ENCODE results near the gene CTNNA1. TPM values are rescaled to one million over a fixed set of nuclear protein-coding genes. Genes with fewer than 3 reads are reported as not detected.

CTNNA1 gene
- total and polyA plus RNA-seq, 9 of the 15 experiments (the other 6 are each of a cell fraction or from before 2014, with no cell fraction given) = 29.6 to 117 (median 89.1) TPM

- Histone ChIP-seq H3K9me3 (replicated peaks; ENCODE audit: control insufficient read depth, insufficient read depth, low read depth, low read length) (no peaks in the 10 kb centered on the region), H3K27ac (ENCODE audit: extremely low read depth, low read depth, low read length) (no peak overlapping the region), H3K36me3 (ENCODE audit: control insufficient read depth, insufficient read depth, low read length) (peaks cover 4% of the 10 kb centered on the region; the same call in 1 of the 3 replicates), H3K27me3 (ENCODE audit: control insufficient read depth in 2 of 2, insufficient read depth in 2 of 2, low read length in 2 of 2) (no peaks in the 10 kb centered on the region), H3K9me1 (ENCODE audit: control insufficient read depth, insufficient read depth, low read length) (peaks cover 2% of the 10 kb centered on the region), H3K79me2 (ENCODE audit: control insufficient read depth, insufficient read depth, low read length) (no peaks in the 10 kb centered on the region), H2AFZ (ENCODE audit: low read depth, low read length) (no peak overlapping the region), H3K4me3 (no peak overlapping the region), H4K20me1 (replicated peaks; ENCODE audit: control insufficient read depth, insufficient read depth, low read length) (0 out of 2 replicates have a peak, but pooled peaks cover 7% of the 10 kb centered on the region), H3K4me2 (ENCODE audit: insufficient read depth, low read length) (no peak overlapping the region), H3K9ac (ENCODE audit: insufficient read depth in 1 of 2, low read depth in 2 of 2, low read length in 2 of 2) (no peak overlapping the region), H3K4me1 (replicated peaks in 1 of 2; ENCODE audit: control insufficient read depth in 2 of 2, insufficient read depth in 2 of 2, low read length in 2 of 2) (peaks cover 0 to 13% of the 10 kb centered on the region in 2 experiments; a peak in 1 of 5 replicates)
- 68% methylated on average over 2 of the region's 2 CpGs for WGBS (ENCODE audit: insufficient coverage, low coverage, missing lambda C conversion rate)
- DNase-seq (ENCODE audit: extremely low read depth in 1 of 4, low spot score in 3 of 4) = no peak
- in situ Hi-C loops (cut with MboI) (no loop called here), intact Hi-C loops (cut with micrococcal nuclease) (no loop called here)
- BruUV-seq (replicated peaks) = no TSS peak
- ChIA-PET POLR2A (interaction anchor here (1.1 kb wide), 1 partner anchor 14 kb away, joined by 3 read pairs; no protein-coding TSS in a partner anchor), CTCF (ENCODE audit: low intra/inter-chr PET ratio) (no interaction called here)
- ATAC-seq = no peak
- TF ChIP-seq ZNF316 (IDR thresholded peaks at IDR 0.05) (no peak), SPI1 (IDR thresholded peaks at IDR 0.05; ENCODE audit: borderline replicate concordance, low read depth, low read length) (0 out of 2 replicates have a peak, but pooled peaks have one; percentile 1)
- no peak for FAIRE-seq
Measured at GRCh38 chr5:138942066-138942465, 188.8 kb downstream of the CTNNA1 start.

GRCh38 chr5:138942861-138943260 lies 189.6 kb downstream of the CTNNA1 start:
- 0 out of 2 replicates have a peak, but pooled peaks cover 5% of the 10 kb centered on the region for H4K20me1 ChIP-seq (replicated peaks; ENCODE audit: control insufficient read depth, insufficient read depth, low read length)
- peaks cover 4% of the 10 kb centered on the region; the same call in 1 of the 3 replicates for H3K36me3 ChIP-seq (ENCODE audit: control insufficient read depth, insufficient read depth, low read length)
- intact Hi-C loops (cut with micrococcal nuclease) = no loop called here
- H3K9me3 ChIP-seq (replicated peaks; ENCODE audit: control insufficient read depth, insufficient read depth, low read depth, low read length) = no peaks in the 10 kb centered on the region
- peak overlapping the region in 1 of 2 experiments; percentile 36; a peak in 1 of 4 replicates for H3K9ac ChIP-seq (ENCODE audit: insufficient read depth in 1 of 2, low read depth in 2 of 2, low read length in 2 of 2)
- no peaks in the 10 kb centered on the region for H3K27me3 ChIP-seq (ENCODE audit: control insufficient read depth in 2 of 2, insufficient read depth in 2 of 2, low read length in 2 of 2)
- no peak overlapping the region for H3K4me2 ChIP-seq (ENCODE audit: insufficient read depth, low read length)
- no peak overlapping the region for H2AFZ ChIP-seq (ENCODE audit: low read depth, low read length)
- POLR2A ChIA-PET = interaction anchor here (1.0 to 1.1 kb wide), 2 partner anchors 10 to 13 kb away, joined by 3 to 4 read pairs; no protein-coding TSS in a partner anchor
- CTCF ChIA-PET (ENCODE audit: low intra/inter-chr PET ratio) = no interaction called here
- WGBS (ENCODE audit: insufficient coverage, low coverage, missing lambda C conversion rate) = 38% methylated on average over 3 of the region's 3 CpGs
- H3K27ac ChIP-seq (ENCODE audit: extremely low read depth, low read depth, low read length) = no peak overlapping the region
- no peaks in the 10 kb centered on the region for H3K79me2 ChIP-seq (ENCODE audit: control insufficient read depth, insufficient read depth, low read length)
- peaks cover 0 to 11% of the 10 kb centered on the region in 2 experiments; a peak in 1 of 5 replicates for H3K4me1 ChIP-seq (replicated peaks in 1 of 2; ENCODE audit: control insufficient read depth in 2 of 2, insufficient read depth in 2 of 2, low read length in 2 of 2)
- DNase-seq (ENCODE audit: extremely low read depth in 1 of 4, low spot score in 3 of 4) (no peak), FAIRE-seq (no peak), ATAC-seq (peak; percentile 31; the same call in 2 of the 3 replicates)
- H3K4me3 ChIP-seq = no peak overlapping the region
- BruUV-seq (replicated peaks) = no TSS peak
- H3K9me1 ChIP-seq (ENCODE audit: control insufficient read depth, insufficient read depth, low read length) = peaks cover 2% of the 10 kb centered on the region
- in situ Hi-C loops (cut with MboI) = no loop called here
- TF ChIP-seq RCOR1 (IDR thresholded peaks at IDR 0.05; ENCODE audit: borderline replicate concordance in 1 of 2, low read depth in 2 of 2, low read length in 2 of 2) = no peak
- no peak for TF ChIP-seq CCNT2 (IDR thresholded peaks at IDR 0.05; ENCODE audit: borderline replicate concordance, extremely low read depth, insufficient read length, low read depth, low read length)
- TF ChIP-seq TFAP4 (CRISPR knock-in tag; IDR thresholded peaks at IDR 0.05; ENCODE audit: borderline replicate concordance) = no peak
- no peak for TF ChIP-seq JUND (IDR thresholded peaks at IDR 0.05; ENCODE audit: borderline replicate concordance, low read depth, low read length)
- TF ChIP-seq JUND (tag; IDR thresholded peaks at IDR 0.05; ENCODE audit: borderline replicate concordance, low read depth, low read length) = no peak
- TF ChIP-seq MXI1 (IDR thresholded peaks at IDR 0.05; ENCODE audit: low read depth, low read length) = no peak
- TF ChIP-seq ZKSCAN8 (CRISPR knock-in tag; IDR thresholded peaks at IDR 0.05) = no peak
- TF ChIP-seq NCOA2 (IDR thresholded peaks at IDR 0.05; ENCODE audit: partially characterized antibody in 2 of 2) = no peak

All from K562 (cell line).